NCI-H446 (cell line): Measurements from ENCODE around the gene SPTAN1.
"Not testable (repeated sequence)": the region's sequence is repeated elsewhere in the genome, so short reads cannot be mapped to it uniquely, and the experiment has no call there.

Source experiments
- DNase-seq, 2 experiments: peaks; one replicate each; lab custom pipeline; 2025; lab: John Stamatoyannopoulos, UW

Gene SPTAN1

GRCh38 chr9:128552744-128553440, 505 bp downstream of the SPTAN1 start:
- DNase-seq: peak in 1 of 2 experiments; percentile 58

GRCh38 chr9:128553728-128554127, 1.3 kb downstream of the SPTAN1 start:
- DNase-seq: no peak

DNA sequence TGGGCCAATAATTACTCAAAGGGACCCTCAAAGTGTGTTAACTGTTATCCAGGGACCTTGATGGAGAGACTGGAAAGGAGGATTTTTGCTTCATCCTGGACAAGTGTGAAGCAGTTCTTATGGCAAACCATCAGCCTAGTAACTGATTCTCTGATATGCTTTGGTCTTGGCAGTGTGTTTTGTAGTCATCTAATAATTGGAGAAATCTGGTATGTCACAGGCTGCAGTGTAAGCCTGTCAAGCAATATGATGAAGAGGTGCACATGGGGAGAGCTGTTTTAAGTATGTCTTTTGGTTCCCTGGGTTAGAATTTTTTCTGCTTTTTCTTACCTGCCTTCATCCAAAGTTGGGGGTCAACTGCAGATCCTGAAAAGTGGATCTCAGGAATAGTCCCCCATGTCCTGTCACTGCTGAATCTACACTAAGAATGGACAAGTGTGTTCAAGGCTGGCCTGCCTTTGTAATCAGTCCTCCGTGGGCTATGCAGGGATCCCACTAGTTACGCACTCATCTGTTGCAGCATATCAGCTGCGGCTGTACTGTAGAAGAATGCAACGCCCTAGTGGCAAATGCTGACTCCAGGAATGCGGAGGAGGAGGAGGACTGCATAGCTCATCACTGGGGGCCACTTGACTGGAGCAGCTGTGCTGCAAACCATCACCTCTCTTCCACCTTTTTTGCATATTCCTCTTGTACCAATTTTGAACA, 1.9 kb downstream of the SPTAN1 start:
- DNase-seq: no peak

GRCh38 chr9:128555180-128555721, 2.9 kb downstream of the SPTAN1 start:
- no peak for DNase-seq

DNA sequence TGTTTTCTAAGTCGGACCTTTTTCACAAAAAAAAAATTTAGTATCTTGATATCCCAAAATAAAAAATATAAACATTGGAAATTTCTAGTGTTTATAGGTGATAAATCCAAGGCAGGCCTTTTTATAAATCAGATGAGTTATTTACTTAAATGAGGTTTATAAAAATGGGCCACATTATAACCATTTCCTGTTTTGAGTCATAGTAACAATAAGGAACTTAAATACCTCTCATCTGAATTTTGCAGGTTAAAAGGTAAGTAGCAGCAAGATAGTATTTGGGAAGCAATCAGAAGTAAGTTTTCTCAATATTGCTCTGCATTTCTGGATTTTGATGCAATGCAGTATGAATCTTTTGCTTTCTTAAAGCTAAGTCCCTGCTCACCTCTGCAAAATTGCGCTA, 3.9 kb downstream of the SPTAN1 start:
- DNase-seq: no peak

GRCh38 chr9:128556926-128557634, 4.7 kb downstream of the SPTAN1 start:
- DNase-seq: no peak

GRCh38 chr9:128558431-128559310, 6.3 kb downstream of the SPTAN1 start:
- DNase-seq: peak in 1 of 2 experiments; percentile 65

DNA sequence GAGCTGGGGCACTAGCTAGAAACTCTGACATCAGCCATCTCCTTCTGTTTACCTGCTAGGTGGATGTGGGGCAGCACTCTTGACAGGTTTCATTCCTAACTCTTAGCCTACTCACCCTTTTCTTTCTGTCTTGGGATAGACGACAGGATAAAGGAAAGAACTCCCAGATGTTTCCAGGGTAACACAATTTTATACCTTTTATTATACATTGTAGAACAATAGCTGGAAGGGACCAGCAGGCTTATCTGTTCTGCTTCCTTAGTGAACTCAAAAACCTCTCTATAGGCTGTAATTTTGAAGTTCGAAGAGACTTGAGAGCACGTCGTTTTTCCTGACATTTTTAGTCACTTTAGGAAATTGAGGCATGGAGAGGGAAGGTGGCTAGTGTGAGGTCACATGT, 13.2 kb downstream of the SPTAN1 start:
- DNase-seq: no peak

- no peak for DNase-seq
Observed at GRCh38 chr9:128568470-128569078, 16.2 kb downstream of the SPTAN1 start.

GRCh38 chr9:128575469-128575868, 23.1 kb downstream of the SPTAN1 start:
- DNase-seq: no peak

- no peak for DNase-seq
Observed at GRCh38 chr9:128575916-128576315, 23.5 kb downstream of the SPTAN1 start.

GRCh38 chr9:128577206-128577605, 24.8 kb downstream of the SPTAN1 start:
- DNase-seq: no peak

- no peak for DNase-seq
Observed at GRCh38 chr9:128579194-128579593, 26.8 kb downstream of the SPTAN1 start.

DNA sequence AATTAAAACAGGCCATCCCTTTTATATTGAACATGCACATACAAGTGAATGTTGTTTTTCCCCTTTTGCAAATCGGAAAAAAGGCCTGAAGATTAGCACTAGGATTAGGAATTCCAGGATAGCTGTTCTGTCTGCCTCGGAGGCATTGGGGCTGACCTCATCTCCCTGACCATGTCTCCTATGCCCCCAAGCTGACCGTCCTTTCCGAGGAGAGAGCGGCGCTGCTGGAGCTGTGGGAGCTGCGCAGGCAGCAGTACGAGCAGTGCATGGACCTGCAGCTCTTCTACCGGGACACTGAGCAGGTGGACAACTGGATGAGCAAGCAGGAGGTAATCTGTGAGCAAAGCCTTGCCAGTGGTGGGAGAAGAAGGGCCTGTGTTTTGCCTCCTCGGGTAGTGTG, 28.3 kb downstream of the SPTAN1 start:
- no peak for DNase-seq

DNA sequence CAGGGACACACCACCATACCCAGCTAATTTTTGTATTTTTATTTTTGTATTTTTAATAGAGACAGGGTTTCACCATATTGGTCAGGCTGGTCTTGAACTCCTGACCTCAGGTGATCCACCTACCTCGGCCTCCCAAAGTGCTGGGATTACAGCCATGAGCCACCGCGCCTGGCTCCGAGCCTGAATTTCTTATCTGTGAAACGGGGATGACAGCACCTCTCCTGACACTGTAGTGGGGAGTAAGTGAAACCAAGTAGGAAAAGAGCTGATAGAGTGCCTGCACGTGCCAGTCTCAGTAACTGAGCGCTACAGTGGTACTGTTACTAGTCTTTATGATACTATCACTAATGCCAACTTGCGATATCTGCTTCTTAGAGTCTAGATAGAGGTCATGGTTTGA, 32.8 kb downstream of the SPTAN1 start:
- DNase-seq: not testable (repeated sequence)

- not testable (repeated sequence) for DNase-seq
Observed at GRCh38 chr9:128586934-128587333, 34.5 kb downstream of the SPTAN1 start.

DNA sequence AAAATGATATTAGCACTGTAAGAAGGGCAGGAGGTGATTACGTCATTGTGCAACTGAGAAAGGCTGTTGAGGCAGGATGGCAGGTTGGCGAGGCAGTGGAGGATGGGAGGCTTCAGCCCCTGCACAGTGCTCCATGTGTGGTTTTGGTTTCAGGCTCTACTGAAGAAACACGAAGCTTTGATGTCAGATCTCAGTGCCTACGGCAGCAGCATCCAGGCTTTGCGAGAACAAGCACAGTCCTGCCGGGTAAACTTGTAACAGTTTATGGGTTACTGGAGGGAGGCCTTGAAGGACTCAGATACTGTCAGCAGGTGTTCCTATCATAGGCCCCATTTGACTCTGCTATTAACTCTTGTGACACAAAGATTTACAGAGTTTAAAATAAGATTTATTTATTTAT, 35.1 kb downstream of the SPTAN1 start:
- DNase-seq: no peak

- DNase-seq: no peak
Observed at GRCh38 chr9:128588581-128589233, 36.3 kb downstream of the SPTAN1 start.

DNA sequence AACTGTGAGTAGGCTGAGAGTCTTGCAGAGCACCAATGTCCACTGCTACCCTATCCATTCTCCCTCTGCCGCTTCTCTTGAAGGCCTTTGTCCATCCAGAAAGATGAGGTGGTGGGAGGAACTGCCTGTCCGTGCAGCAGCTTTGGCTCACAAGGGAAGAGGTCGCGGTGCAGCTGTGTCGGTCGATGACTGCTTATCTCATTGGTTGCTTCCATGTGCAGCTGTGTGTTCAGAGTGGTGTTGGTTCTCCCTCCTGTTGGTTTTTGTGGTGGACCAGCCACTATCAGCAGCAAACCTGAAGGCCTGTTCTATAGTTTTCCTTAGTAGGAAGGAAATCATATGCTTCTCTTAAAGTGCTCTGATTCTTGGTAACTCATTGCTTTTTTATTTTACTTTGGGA, 40.7 kb downstream of the SPTAN1 start:
- no peak for DNase-seq

GRCh38 chr9:128593856-128594255, 41.5 kb downstream of the SPTAN1 start:
- DNase-seq: no peak

- no peak for DNase-seq
Observed at GRCh38 chr9:128595471-128595870, 43.1 kb downstream of the SPTAN1 start.
